Suprapubic skin (tissue), 3 donors: ENCODE measurements around the gene NAP1L5.

Source experiments
- POLR2AphosphoS5 ChIP-seq, 3 donors: sonication (generic); formaldehyde crosslinking; IDR thresholded peaks; one replicate each; pipeline ENCODE4 v1.6.1; 2017; ENCODE audit warnings: antibody characterized with exemption in 3 of 3
- TF ChIP-seq, protein P1 (sequence below), 2 donors: fragments of 200-600 bp in 1 of 2; fragments of 450-650 bp in 1 of 2; sonication (generic) in 1 of 2; IDR thresholded peaks; one replicate each; pipeline ENCODE4 v1.5.1; 2016 to 2019; ENCODE audit warnings: antibody characterized with exemption in 2 of 2, mild to moderate bottlenecking in 1 of 2, moderate library complexity in 1 of 2

- TF ChIP-seq POLR2AphosphoS5 (IDR thresholded peaks at IDR 0.05): no peak
- TF ChIP-seq, protein P1, sequence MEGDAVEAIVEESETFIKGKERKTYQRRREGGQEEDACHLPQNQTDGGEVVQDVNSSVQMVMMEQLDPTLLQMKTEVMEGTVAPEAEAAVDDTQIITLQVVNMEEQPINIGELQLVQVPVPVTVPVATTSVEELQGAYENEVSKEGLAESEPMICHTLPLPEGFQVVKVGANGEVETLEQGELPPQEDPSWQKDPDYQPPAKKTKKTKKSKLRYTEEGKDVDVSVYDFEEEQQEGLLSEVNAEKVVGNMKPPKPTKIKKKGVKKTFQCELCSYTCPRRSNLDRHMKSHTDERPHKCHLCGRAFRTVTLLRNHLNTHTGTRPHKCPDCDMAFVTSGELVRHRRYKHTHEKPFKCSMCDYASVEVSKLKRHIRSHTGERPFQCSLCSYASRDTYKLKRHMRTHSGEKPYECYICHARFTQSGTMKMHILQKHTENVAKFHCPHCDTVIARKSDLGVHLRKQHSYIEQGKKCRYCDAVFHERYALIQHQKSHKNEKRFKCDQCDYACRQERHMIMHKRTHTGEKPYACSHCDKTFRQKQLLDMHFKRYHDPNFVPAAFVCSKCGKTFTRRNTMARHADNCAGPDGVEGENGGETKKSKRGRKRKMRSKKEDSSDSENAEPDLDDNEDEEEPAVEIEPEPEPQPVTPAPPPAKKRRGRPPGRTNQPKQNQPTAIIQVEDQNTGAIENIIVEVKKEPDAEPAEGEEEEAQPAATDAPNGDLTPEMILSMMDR (IDR thresholded peaks at IDR 0.05): no peak
These were observed 23.7 kb downstream of the NAP1L5 start for GRCh38 chr4:88673886-88674285.
